ENCODE results near the gene EYS.
"Not testable (repeated sequence)": the region's sequence is repeated elsewhere in the genome, so short reads cannot be mapped to it uniquely, and the experiment has no call there.

The EYS gene

DNA sequence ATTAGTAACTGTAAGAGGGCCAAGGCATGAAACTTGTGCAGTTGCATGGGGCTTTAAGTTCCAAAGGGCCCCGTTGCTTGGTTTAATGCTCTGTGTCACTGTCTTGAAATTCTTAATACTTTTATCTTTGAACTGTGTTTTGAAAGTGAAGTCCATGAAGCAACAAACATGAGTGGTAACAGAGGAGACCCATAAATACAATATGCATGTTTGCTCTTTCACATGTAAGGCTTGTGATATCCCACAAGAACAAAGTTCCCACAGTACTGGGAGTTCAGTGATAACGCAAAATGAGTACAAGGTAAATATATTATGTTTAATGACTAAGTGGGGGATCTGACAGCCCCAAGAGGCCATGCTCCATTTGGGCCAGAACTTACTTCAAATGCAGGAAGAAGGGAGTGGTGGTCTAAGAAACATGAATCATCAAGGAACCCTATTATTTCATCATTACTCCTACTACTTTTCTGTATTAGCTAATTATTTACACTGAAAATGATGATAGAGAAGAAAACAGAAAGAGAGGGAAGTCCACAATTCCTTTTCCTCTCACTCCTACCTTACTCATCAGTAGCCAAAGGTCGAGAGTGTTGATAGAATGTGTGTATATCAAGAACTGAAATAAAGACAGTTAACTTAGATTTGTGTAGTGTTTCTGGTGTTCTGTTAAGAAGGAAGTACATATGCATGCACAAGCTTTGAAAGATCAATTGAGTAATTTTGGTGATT lies 1914.1 kb downstream of the EYS start:
- DNase-seq (ENCODE audit: low read depth) = no peak

DNA sequence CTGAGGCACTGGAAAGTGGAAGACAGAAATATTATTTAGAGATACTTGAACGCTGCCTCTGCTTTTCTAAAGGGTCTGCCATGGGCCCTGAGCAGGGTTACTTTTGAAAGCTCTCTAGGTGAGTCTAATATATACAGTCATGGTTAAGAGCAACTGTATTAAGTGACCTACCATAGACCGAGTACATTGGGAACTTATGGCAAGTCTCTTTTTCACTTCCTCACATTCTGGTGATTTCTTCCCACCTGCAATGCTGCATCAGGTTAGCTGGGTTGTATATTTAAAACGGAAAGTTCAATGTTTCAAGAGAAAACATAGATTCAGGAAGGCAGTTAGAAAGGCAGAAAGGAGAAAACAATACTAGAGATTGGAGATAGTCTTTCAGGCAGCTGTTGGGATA lies 1916.7 kb downstream of the EYS start:
- DNase-seq (ENCODE audit: low read depth) = no peak

DNA sequence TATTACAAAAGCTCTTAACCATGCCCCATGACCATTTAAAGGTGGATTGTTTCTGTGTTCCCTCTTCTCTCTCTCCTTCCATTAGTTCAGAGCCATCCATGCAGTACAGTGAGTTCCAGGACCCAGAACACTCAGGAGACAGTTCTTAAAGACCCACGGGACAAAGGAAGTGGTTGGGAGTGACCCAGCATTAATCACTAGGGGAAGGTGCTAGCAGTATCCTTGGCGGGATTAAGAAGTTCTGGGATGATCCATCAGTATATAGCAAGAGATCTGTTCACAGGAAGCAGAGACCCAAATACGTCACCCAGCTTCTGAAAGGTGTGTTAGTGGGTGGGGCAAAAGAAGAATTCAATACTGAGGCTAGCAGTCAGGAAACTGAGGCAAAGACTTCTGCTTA lies 1917.3 kb downstream of the EYS start:
- DNase-seq (ENCODE audit: low read depth) = no peak

DNA sequence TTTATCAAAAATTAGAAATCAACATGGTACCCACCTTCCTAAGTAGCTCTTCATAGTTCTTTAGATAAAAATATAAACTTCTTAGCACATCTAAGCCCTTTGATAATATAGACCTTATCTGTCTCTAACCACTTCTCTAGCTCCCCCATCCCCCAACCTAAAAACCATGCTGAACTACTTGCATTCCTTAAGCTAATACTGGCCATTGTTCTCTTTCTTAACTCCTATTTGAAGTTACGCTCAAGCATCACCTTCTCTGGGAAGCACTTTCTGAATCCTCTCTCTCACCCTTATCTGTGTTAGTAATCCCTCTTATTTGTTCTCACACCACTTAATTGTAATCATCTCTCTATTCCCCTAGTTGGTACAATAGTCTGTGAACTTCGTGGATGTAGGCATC lies 1918.5 kb downstream of the EYS start:
- DNase-seq (ENCODE audit: low read depth) = no peak

DNA sequence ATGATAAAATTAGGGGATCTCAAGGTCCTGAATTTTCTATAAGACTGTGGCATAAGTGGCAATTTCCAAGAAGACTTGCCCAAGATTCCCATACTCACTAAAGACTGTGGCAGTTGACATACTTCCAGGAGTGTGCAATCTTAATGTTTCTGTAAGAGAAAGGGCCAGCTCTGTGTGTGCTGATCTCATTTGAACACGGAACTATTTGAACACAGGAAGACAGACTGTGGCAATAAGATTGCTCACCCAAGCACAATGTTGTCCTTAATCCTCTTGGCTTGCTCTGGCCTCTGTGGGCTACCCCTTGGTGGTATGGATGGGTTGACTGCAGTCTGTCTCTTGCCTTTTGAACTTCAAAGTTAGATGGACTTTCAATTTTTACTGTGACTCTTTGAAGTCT lies 1920.0 kb downstream of the EYS start:
- DNase-seq (ENCODE audit: low read depth) = no peak

DNA sequence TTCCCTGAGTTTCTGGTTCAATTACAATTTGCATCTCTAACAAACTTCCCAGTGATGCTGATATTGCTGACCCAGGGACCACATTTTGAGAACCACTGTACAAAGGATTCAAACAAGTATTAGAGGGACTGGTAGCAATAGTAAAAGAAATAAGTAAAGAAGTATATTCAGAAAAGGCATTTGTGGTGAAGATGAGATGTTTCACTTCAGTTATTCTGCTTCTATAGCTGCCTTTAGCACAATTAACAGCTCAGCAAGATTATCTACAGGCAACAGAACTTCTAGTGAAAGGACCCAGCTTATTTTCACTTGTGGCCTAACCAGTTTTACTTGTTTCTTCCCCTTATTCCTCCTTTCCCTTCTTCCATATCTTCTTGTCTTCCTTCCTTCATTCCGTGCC lies 1922.0 kb downstream of the EYS start:
- DNase-seq (ENCODE audit: low read depth) = no peak

DNA sequence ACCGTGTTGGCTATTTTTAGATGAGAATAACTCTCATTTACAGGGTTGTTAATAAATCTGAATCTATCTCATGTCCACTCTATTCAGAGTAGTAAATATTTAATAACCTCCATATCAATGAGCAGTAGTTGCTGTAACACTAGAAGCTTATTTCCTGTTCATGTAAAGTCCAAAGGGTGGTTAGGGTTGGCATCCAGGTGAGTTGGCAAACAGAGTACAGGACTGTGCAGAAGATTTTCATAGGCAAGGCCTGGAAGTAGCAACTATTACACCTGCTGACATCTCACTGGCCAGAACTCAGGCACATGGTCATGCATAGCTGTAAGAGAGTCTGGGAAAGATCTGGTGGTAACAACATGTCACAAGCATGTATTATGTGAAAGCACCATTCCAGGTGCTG lies 1923.9 kb downstream of the EYS start:
- DNase-seq (ENCODE audit: low read depth) = no peak

DNA sequence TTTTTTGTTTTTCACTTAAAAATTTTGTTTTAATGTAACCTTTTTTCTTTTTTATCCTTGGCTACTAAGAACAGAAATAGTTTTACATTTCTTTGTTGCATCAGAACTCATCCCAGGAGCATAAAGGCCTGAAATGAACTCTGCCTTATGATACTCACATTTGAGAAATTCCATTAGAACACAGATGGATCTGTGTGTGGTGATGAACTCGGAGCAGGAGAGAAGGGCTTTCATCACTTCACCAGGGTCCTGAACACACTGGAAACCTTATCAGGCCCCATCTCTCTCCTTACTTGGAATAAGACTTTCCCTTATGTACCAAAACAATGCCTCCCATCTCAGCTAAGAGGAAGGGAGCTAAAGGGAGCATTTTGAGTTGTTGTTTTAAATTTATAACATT lies 1932.1 kb downstream of the EYS start:
- DNase-seq (ENCODE audit: low read depth) = no peak

DNA sequence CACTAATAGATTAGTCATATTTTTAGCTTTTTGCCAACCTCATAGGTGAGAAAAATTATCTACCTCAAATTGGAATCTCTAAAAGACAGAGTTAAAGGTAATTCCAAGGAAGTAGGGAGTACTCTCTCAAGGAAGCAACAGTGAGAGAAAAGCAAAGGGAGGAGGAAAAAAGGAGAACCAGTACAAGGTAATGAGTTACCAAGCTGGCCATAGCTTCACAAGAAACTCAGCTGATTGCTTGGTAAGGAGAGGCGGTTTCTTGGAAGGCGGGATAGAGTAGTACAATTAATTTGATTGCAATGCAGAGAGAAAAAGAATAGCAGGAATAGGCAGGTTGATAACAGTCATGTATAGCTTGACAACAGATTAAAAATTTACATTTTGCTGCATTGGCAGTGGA lies 1933.8 kb downstream of the EYS start:
- no peak for DNase-seq (ENCODE audit: low read depth)

DNA sequence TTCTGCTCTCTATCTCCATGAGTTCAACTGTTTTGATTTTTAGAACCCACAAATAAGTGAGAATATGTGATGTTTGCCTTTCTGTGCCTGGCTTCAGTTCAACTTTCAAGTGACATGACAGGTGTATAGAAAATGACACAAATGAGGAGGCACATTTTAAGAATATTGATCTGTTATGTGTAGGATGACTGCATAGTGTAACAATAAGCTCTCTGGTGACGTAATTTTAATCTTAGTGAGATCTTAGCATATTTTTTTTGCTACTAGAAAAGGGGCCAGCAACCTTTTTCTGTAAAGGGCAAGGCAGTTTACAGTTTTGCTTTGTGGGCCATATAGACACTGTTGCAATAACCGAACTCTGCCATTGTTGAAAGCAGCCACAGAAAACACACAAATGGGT lies 1941.2 kb downstream of the EYS start:
- DNase-seq (ENCODE audit: low read depth) = no peak

DNA sequence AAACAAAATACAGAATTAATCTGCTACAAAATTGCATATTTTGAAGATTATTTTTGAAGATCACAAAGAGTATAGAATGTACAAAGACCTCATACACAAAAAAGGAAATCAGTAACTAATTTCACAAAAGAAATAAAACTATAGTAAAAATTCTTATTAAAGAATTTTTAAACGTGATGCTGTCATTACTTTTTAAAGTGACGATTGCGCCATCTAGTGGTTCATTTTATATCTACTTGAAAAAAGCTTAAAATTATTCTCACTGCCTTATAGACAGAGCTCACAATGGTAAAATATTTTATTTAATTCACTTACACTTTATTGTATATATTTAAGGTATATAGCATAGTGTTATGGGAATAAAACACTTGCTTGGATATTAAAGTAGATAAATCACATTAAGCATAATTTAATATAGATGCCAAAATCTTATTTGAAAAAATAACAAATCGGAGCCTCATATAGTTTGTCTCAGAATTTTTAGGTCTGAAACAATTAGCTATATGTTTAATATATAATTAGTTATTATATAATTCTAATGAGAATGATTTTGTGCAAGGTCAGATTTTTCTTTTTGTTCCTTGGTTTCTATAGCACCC lies 1942.6 kb downstream of the EYS start:
- no peak for DNase-seq (ENCODE audit: low read depth)

DNA sequence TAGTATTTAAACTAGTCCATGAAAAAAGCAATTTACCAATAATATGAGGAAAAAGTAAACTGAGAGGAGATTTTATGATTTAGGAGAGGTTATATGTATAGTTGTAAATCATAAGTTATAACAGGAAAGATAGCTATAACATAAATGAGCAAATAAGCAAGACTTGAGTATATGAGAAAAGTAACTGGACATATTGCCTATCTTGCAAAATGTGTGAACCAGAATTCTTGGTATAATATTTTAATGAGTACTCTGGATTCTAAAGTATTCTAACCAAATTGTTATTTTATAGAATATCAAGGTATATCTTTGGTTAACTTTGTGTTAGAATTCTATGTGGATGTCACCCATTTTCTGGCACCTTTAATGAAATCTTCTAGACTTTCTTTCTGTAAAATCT lies 1946.8 kb downstream of the EYS start:
- no peak for DNase-seq (ENCODE audit: low read depth)

DNA sequence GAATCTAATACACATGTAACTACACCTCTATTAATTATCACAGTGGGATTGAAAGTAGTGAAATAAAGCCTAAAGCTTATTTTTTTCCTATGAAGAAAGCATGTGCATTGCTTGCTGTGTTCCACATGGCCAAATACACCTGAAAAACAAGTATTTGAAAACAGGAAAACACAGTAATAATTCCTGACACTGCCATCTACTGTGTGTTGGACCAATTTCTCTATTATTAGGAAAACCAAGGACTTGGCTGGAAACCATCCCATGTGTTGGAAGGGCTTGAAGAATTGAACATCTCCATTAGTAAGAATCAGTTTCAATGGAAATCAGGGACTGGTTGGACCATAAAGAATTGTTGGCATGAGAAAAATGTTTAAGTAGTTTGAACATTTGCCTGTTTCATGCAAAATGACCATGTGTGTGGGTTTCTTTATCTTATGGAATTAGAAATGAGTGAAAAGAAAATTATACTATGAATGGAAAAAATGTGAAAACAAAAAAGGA lies 1947.4 kb downstream of the EYS start:
- no peak for DNase-seq (ENCODE audit: low read depth)

DNA sequence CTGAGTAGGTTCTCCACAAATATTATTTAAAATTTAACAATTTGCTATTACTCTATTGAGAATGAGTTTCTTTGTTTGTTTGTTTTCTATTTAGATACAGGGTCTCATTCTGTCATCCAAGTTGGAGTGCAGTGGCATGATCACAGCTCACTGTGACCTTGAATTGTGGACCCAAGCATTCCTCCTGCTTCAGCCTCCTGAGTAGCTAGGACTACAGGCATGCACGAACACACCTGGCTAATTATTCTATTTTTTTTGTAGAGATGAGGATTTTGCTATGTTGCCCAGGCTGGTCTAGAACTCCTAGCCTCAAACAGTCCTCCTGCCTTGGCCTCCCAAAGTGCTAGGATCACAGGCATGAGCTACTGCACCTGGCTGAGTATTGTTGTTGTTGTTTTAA lies 1949.2 kb downstream of the EYS start:
- DNase-seq (ENCODE audit: low read depth) = no peak

DNA sequence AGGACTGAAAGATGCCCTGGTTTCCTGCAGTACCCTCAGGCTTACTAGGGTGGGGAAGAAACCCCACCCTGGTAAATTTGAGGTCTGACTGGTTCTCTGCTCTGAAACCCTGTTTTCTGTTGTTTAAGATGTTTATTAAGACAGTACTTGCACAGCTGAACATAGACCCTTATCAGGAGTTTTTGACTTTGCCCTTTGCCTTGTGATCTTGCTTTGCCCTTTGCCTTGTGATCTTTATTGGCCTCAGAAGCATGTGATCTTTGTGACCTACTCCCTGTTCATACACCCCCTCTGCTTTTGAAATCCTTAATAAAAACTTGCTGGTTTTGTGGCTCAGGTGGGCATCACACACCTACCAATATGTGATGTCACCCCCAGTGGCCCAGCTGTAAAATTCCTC lies 1949.8 kb downstream of the EYS start:
- DNase-seq (ENCODE audit: low read depth) = not testable (repeated sequence)

DNA sequence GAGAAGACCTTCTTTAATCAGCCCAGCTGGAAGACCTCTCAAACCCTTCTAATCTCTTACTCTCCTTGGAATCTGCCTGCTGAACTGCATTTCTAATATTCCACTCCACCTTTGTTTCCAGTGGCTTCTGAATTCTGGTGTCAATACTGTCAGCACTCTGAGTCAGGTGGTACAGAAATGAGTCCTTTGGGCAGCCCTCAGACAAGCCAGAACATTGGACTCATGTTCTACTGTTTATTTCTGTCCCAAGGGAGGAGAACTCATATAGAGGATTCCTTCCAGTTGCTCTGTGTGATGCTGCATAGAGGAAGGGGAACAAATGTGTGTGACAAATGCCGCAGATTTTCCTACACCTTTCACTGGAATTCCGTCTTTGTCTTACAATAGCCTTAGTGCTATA lies 1956.6 kb downstream of the EYS start:
- DNase-seq (ENCODE audit: low read depth) = no peak

DNA sequence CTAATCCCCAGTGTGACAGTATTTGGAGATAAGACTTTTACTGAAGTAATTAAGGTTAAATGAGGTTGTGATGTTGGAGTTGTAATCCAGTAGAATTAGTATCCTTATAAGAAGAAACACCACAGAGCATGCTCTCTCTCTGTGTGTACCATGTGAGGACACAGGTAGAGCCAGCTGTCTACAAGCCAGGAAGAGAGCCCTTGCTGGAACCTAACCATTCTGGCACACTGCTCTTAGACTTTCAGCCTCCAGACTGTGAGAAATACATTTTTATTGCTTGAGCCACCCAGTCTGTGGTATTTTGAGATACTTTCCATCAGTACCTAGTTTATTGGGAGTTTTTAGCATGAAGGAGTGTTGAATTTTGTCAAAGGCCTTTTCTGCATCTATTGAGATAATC lies 1961.2 kb downstream of the EYS start:
- DNase-seq (ENCODE audit: low read depth) = no peak

DNA sequence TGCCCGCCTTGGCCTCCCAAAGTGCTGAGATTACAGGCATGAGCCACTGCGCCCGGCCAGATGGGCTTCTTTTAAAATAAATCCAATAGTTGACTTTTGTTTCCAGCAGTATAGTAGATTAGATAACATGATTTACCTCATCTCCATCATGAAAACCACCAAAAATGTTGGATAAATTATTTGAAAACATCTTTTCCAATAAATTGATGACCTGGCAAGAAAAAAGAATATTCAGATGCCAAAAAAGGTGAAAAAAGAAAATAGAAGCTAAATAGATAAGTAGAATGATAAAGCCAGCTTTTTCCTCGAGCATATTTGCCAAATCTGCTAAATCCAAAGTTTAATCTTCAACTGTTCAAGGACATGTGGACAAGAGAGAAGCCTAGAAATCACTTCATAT lies 1962.2 kb downstream of the EYS start:
- no peak for DNase-seq (ENCODE audit: low read depth)

DNA sequence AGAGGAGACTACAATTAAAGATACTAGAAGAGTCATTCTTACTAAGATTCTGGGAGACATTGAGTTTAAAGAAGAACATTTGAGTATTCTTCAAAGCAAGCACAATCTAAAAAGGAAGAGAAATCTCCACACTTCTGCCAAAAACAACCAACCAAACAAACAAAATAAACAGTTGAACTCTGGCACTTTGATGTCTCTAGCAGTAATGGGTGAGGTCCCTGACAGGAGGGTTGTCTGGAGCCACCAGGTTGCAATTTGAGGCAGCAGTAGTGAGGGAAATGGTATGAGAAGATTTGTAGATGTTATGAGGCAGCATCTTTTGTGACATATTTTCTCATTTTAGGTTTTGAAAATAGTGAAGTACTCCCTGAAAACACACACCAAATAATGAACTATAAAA lies 1963.3 kb downstream of the EYS start:
- DNase-seq (ENCODE audit: low read depth) = no peak

DNA sequence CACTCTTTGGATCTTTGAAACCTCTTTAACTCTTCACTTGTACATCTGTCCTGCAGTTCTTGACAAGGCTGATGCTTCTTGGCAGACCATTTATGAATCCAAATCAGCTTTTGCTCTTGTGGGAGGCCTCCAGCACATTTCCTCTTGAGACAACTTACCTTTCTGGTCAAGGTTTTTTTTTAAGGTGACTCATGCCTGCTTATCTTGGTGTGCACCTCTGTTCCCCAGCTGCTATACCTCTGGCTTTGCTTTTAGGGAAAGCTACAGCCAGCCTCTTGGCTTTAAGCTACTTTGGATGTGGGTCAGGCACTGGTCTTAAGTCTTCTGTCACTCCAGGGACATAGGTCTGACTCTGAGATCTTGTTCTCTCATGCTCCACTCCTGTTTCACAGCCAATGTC lies 1965.0 kb downstream of the EYS start:
- DNase-seq (ENCODE audit: low read depth) = no peak

DNA sequence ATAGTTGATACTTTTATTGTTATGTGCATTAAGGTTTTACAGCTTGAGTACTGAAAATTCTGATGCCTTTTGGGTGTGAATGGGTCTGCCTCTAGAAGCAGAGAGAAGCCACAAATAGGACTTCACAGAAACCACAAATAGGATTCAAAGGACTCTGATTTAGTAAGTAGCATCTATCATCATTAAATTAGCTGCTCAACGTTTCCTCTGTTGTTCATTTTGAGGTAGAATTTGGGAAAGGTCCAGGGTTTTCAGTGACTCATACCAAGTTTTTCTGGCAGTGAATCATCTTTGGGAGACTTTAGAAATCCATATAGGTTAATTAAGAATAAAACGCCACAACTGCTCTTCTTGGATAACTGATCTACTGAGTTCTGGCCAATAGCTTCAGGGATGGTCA lies 1966.3 kb downstream of the EYS start:
- DNase-seq (ENCODE audit: low read depth) = peak; percentile 74

DNA sequence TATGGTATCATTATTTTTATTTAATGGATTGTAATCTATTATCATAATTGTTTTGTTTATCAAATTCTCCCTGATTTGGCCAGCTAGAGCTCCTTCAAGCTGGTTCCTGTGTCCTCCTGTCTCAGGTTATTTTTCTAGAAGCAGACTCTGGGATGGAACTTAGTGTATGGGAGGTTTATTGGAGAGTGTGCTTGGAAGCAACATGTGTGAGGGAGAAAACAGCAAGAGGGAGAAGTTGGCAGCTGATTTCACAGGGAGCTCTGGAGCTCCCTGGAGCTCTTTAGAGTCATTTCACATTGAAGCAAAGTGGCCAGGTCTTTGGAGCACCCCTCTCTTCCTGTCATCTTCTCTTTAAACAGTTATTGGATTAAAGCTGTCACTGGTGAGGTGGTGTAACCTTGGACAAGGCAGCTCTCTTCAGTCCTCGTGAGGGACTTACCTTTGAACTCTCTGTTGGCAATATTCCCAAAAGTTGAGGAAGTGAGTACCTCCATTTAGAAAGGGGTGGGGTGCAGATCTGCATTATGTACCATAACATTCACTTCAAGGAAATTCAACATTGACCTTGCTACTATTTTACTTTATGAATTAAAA lies 1967.8 kb downstream of the EYS start:
- no peak for DNase-seq (ENCODE audit: low read depth)

DNA sequence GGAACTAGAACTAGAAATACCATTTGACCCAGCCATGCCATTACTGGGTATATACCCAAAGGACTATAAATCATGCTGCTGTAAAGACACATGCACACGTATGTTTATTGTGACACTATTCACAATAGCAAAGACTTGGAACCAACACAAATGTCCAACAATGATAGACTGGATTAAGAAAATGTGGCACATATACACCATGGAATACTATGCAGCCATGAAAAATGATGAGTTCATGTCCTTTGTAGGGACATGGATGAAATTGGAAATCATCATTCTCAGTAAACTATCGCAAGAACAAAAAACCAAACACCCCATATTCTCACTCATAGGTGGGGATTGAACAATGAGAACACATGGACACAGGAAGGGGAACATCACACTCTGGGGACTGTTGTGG lies 1968.8 kb downstream of the EYS start:
- DNase-seq (ENCODE audit: low read depth) = not testable (repeated sequence)

DNA sequence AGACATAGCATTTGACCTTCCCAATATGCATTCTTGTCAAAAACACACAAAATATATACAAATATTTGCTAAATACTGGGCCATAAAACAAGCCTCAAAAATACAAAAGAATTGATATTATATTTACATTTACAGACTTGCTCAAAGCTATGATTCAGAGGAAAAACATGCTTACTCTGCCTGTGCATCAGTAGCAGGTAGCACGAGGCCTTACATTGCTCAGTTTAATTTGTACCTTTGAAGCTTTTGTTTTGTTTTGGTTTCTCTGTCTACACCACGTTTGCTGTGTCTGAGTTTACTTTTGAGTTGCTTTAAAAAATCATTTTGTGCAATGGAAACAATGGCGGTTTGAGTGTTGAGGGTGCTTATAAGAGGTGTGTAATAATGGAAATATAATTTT lies 1972.1 kb downstream of the EYS start:
- DNase-seq (ENCODE audit: low read depth) = no peak
